GM04503 (cell line): ENCODE measurements around the gene KDELR1.

Source experiments
- DNase-seq: peaks from one replicate; pipeline ENCODE4 v3.0.0-alpha.2; 2012; ENCODE audit warnings: low read depth

KDELR1 gene

DNA sequence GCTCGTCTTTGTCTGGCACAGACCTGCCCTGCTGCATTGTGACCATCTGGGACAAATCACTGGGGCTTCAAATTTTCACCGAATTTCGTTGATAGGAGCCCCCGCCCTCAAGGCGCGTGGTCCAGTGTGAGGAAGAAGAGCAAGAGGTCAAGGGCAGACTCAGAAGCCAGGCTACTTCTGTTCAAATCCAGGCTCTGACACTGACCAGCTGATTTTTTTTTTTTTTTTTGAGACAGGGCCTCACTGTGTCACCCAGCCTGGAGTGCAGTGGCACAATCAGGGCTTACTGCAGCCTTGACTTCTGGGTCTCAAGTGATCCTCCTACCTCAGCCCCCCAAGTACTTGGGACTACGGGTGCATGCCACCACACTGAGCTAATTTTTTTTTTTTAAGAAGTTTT, 20.0 kb downstream of the KDELR1 start:
- DNase-seq, result no peak

DNA sequence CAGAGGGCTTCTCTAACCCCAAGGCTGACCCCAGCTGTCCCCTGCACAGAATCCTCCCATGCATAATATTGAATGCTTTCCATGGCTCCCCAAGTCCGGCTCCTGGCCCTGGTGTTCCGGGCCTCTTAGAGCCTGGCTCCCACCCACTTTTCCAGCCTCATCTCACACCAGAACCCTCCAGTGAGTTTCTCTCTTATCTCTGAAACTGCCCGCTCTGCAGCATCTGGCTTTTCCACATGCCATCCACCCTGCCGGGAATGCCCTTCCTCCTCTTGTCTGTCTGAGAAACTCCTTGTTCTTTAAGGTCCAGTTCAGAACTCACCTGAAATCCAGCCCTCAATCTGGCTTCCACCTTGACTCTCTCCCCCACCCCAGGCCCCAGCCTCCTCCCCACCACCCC, 20.4 kb downstream of the KDELR1 start:
- no peak for DNase-seq

DNA sequence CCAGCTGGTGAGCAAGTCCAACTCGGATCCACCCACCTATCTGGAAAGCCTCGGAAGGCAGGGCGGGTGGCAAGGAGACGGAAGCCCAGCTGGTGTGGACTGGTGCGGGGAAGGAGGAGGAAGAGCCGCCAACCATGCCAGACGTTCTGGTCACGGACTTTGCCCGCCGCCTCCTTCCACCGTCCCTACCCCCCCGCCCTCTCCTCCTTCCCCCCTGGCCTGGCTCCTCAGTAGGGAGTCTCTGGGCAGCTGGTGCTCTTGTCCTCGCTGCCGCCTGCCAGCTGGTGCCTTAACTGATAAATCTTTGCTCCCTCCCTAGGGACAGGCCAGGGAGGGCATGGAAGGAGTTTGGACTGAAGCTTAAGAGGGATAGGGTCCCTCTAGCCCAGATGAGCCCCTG, 22.4 kb downstream of the KDELR1 start:
- no peak for DNase-seq

DNA sequence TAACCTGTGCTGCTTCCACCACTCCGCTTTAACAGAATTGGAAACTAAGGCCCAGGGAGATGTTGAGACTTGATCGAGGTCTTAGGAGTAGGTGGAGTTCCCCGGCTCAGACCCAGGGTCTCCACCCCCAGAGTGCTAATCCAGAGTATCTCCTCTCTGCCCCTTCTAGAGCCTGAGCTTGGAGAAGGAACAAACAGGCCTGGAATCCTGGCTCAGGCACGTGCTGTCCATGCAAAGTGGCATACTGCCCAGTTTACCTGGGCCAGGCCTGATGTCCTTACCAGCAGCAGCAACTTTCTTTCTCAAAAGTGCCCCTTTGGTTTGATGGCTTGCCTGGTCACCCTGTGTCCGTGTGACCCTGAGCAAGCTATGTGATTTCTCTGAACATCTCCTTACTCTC, 23.5 kb downstream of the KDELR1 start:
- no peak for DNase-seq

DNA sequence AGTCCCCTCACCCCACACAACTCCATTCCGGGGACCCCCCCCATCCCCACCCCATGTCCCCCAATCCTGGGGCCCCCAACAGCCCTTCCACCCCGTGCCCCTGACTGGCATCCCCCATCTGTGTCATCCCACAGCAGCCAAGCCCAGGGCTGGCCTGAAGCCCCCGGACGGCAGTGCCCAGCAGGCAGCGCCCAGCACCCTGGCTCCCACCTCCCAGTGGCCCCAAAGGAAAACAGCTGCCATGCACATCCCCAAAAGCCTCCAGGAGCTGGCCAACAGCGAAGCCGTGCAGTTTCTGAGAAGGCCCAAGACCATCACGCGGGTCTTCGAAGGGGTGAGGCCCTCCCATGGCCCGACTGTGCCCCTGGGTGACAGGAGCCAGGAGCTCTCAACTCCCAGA, 25.7 kb downstream of the KDELR1 start:
- DNase-seq, result no peak

DNA sequence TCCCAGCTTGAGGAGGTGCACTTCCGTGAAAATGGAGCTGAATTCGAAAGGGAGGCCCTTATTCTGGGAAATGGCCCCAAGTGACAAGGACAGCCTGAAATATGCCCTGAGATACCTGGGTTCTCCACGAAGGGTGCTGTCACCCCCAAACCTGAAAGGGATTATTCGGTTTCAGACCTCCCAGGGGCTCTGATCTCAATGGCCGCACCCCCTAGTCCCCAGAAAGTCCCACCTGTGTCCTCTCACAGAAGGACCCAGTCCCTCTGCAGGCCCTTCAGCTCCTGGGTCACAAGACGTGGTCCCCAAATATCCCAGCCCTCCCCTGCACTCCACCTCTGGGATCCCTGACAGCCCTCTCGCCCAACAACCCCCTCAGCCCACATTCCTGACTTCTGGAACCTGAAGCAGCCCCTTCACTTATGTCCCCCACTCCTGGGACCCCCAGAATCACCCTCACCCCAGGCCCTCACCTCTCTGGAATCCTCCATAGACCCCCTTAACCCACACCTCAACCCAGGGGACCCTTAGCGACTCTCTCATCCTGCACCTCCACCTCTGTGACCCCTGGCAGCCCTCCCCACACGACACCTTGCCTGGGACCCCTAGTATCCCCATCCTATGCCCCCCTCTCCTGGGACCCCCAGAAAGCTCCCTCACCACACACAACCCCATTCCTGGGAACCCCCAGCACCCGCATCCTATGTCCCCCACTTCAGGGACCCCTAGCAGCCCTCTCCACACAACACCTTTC, 26.6 kb downstream of the KDELR1 start:
- DNase-seq, result no peak

DNA sequence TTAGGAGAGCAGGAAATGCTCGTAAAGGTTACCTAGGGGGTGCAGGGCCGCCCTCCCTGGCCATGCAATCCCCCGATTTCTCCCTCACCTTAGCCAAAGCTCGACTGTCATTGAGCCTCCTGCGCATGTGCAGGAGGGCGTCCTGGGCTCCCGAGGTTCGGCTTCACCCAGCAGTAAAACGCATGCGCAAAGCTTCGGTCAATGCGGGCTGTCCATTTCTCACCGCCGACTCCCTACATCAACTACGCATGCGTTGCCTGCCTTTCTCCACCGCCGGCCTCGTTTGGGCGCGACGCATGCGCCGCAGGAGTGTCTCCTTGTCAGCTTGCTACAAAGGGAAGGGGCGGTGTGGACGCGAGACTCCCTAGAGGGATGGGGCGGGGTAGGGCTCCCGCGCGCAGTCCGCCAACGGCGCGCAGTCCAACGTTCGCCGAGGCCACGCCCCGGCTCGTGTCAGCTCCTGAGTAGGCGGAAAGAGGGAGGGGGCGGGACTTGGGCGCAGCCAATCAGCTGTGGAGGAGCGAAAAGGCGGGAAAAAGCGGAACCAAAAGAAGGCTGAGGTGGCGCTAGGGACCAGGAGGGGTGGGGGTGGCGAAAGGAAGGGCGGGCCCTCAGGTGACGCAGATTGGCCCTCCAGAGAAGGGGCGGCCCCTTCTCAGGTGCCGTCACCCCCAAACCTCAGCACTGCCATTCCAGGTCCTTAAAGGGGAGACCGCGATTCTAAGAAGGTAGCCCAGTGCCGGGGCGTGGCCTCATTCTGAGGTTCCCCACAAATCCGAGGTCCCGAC, 27.3 kb downstream of the KDELR1 start, which contains the start of the genes SYNGR4 and TMEM143:
Gene SYNGR4 (plus strand): TSS at position 558 of the 788 bp plus-strand sequence. CDS start 1,476 bp downstream, outside the sequence.
Gene TMEM143 (minus strand): TSS at position 131 of the 788 bp plus-strand sequence. CDS start 20 bp downstream, at position 111.
- peak; percentile 96 for DNase-seq

DNA sequence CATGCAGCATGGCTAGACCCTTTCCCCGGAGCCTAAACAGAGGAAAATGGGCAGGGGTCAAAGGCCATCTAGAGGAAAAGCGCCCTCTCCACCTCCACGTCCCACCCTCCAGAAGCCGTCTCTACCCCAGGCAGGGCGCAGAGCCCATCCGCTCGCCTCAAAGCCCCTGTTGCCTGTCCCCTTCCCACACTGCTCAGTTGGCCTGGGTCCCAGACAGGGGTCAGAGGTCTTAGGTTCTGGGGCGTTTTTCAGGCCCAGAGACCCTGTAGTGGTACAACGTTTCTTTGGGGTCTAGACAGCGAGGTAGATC, 27.9 kb downstream of the KDELR1 start:
- no peak for DNase-seq

DNA sequence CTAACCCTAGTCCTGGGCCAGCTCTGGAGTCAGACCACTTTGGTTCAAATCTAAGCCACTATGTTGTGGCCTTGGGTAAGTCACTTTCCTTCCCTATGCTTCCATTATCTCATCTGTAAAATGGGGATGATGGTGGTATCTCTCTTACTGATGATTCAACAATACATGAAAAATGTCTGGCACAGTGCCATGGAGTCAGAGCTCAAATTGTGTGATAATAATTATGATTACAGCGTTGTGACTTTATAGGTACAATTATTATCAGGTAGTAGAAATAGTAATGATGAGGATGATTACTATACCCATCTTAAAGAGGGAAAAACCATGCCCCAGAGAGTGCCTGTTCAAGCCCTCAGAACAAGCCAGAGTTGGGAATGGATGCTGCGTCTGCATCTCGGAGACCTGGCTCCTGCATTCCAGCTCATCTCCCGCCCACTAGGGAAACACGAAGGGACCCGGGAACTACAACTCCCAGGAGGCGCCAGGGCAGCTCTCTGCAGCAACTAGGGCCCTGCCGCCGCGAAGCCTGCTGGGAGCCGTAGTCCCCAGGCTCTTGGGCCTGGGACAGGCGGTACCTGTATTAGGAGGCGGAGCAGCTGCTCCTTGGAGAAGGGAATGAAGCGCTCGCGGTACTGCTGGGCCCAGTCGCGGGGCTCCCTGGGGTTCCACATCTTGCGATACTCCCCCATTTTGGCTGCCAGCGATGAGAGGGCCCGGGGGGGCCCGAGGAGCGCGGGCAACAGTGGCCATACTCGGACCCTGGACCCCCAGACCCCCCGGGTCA, 28.4 kb downstream of the KDELR1 start:
- peak; percentile 73 for DNase-seq

DNA sequence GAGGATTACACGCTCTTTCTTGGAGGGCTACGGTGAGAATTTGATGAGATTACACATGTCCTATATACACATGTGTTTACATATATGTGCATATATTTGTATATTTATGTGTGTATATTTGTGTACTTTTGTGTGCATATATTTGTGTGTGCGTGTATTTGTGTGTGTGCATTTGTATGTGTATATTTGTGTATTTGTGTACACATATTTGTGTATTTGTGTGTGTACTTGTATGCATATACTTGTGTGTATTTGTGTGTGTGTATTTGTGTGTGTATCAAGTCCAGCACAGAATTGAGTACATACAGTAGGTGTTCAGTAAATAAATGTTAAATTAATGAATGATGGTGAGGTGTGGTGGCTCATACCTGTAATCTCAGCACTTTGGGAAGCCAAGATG, 29.4 kb downstream of the KDELR1 start:
- no peak for DNase-seq

DNA sequence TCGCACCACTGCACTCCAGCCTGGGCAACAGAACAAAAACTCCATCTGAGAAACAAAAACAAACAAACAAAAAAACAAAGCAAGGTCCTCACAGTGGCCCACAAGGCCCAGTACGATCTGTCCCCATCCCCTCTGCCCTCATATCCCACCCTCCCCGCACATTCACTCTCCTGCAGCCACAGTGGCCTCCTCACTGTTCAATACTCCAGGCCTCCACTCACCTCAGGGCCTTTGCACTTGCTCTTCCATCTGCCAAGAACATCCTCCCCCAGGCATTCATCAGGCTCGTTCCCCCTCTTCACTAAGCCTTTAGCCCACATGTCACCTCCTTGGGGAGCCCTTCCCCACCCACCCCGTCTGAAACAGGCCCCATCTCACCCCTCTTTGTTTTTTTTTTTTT, 32.2 kb downstream of the KDELR1 start:
- DNase-seq, result no peak

DNA sequence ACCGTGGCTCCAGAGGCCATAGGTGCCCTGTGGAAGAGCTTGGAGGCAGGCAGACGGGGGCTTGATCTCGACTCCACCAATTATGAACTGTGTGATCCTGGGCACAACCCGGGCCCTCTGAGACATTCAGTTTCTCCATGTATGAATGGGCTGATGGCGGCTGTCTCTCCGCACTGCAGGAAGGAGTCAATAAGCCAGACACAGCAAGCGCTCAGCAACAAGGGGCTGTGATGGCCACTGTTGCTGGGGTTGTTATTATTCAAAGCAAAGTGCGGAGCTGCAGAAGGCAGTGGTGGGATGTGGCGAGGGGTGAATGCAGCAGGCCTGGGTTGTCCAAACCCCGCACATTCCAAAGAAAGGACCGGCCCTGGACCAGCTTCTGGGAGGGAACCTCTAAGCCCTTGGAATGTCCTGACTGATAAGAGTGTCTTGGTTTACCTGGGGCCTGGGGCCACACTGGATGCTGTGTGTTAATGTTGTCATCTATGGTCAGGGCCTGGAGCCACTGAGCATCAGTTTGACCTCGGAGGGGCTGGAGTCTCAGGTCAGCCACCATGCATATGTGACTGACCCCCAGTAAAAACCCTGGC, 35.9 kb downstream of the KDELR1 start:
- no peak for DNase-seq

DNA sequence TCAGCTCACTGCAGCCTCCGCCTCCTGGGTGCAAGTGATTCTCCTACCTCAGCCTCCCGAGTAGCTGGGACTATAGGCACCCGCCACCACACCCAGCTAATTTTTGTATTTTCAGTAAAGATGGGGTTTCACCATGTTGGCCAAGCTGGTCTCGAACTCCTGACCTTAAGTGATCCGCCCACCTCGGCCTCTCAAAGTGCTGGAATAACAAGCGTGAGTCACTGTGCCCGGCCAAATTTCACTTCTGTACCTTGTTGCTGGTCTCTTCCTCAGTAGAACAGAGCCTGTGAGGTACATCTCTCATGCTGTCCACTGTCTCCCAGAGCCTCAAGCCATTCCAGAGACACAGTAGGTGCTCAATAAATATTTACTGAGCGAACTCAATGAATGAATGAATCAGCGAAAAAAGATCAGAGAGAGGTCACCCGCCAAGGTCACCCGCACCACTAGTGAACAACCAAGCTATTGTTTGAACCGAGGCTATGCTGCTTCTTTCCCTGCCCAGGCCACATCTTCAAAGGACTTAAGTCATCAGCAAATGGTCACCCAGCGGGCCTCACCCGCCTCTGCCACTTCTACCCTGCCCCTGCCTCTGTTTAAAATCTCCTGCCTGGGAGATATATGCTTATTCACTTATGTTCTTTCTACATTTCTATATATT, 36.9 kb downstream of the KDELR1 start:
- DNase-seq, result no peak

DNA sequence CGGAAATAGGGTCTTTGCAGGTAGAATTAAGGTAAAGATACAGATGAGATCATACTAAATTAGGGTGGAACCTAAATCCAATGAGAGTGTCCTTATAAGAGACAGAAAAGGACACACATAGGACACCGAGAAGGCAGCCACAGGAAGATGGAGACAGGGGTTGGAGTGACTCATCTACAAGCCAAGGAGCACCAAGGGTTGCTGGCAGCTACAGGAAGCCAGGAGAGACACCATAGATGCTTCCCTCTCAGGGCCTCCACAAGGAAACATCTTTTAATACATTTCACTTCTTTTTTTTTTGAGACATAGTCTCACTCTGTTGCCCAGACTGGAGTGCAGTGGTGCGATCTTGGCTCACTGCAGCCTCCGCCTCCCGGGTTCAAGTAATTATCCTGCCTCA, 37.7 kb downstream of the KDELR1 start:
- no peak for DNase-seq

DNA sequence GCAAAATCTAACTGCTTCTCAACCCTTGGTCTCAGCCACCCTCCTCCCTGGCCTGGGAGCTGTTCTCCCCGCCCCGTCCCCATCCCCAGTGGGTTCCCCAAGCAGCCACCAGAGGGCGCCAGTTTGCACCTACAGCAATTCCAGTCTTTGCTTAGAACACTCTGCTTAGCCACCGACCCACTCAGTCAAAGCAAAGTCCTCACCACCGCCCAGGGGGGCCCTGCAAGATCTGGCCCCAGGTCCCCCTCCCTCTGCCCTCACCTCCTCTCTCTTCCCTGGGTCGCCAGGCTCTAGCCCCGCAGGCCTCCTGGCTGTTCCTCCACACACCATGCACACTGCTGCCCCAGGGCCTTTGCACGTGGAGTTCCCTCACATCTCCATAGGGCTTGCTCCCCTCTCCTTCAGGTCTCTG, 40.0 kb downstream of the KDELR1 start:
- DNase-seq, result no peak

DNA sequence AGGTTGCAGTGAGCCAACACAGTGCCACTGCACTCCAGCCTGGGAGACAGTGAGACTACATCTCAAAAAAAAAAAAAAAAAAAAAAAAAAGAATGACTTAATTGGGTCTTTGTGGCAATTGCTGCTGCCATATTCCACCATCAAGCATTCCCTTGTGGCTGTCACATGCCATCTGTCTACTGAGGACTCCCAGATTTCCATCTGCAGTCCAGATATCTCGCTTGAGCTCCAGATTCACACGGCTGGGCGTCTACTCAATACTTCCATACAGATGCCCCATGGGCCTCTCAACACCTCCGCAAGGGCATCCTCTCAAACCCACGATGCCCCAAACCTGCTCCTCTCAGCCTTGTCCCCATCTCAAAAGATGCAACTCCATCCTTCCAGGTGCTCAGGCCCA, 40.5 kb downstream of the KDELR1 start:
- no peak for DNase-seq

DNA sequence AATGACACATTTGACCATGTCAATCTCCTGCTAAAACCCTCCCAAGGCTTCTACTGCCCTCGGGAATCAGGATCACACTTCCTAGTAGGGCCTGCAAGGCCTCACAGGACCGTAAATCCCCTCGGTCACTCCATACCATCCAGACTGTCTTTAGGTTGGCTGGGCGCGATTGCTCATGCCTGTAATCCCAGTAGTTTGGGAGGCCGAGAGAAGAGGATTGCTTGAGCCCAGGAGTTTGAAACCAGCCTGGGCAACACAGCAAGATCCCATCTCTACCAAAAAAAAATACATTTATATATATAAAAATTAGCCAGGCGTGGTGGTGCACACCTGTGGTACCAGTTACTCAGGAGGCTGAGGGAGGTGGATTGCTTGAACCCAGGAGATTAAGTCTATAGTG, 42.6 kb downstream of the KDELR1 start:
- no peak for DNase-seq

DNA sequence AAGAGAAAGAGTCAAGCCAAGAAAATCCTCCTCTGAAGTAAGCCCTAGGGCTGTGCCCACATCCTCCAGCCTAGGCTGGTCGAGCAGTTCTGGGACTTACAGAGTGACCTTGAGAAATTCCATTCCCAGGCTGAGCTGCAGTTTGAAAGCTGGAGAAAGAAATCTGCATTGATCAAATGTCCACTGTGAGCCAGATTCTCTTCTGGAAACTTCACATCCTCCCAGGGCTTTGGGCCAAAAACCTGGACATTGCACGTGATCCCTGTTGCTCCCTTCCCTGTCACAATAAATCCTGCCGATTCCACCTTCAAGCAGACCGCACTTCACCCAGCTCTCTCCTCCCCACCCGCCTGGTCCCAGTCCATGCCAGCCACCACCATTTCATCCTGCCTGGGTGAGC, 43.3 kb downstream of the KDELR1 start:
- DNase-seq, result no peak

DNA sequence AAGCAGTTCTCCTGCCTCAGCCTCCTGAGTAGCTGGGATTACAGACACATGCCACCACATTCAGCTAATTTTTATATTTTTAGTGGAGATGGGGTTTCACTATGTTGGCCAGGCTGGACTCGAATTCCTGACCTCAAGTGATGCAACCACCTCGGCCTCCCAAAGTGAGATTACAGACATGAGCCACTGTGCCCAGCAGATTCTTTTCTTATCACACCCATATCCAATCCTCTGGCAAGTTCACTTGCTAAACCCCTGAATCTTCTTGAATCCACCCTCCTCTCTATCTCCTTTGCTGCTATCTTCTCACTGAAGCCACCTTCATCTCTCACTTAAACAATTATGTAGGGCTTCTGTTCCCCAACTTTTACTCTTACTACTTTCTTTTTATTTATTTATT, 45.2 kb downstream of the KDELR1 start:
- no peak for DNase-seq

DNA sequence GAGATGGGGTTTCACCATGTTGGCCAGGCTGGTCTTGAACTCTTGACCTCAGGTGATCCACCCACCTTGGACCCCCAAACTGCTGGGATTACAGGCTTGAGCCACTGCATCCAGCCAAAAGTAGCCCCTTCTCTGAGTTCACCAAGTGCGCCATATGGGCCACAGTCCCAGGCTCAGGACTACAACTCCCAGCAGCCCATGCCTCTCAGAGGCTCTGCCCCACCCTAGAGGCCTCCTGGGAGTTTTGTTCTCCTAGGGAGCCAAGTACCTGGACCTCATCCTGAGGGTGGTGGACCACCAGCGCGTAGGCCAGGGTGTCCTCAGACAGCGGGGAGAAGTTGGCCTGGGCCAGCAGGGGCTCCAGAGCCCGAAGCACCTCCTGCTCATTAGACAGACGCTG, 46.5 kb downstream of the KDELR1 start:
- DNase-seq, result no peak

DNA sequence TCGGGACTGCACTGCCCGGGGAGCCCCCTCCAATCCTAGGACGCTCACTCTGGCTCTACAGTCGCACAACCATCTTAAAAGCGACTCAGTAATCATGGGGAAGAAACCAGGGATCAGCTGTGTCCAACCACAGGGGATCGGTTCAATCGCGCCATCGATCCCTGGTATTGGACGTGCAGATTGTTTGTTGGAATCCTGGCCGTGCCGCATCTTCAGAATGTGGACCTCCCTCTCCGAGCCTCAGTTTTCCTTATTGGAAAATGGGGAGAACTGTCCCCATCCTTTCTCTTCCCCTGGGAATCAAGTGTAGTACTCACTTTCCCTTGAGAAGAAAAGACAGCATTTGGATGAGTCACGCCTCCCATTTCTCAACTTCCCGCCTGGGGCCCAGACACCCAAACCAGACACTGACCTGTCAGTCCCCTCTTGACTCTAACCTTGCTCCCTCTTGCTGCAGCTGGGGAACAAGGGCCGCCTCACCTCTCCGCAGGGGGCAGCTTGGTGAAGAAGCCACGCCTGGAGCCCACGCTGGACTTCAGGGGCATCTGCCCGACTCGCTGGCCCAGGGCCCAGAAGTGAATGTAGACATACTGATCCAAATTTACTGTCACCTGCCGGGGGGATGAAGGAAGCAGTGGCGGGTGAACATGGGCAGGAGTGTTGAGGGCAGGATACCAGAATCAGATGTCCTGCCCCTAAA, 48.4 kb downstream of the KDELR1 start:
- no peak for DNase-seq
